Peyer's patch (tissue), 4 donors: Measurements from ENCODE around the gene MYH16.

Experiments
- POLR2A ChIP-seq, 2 donors: fragments of 450-650 bp; IDR thresholded peaks; one replicate each; pipeline ENCODE4 v1.5.1; 2017; ENCODE audit warnings: antibody characterized with exemption in 2 of 2, mild to moderate bottlenecking in 2 of 2, moderate library complexity in 2 of 2
- TF ChIP-seq, protein P1 (sequence below), 6 experiments: fragments of 450-650 bp in 4 of 6; fragments of 200-600 bp in 2 of 6; sonication (generic) in 1 of 6; IDR thresholded peaks; one replicate each; pipeline ENCODE4 v1.5.1; 2017 to 2019; ENCODE audit warnings: antibody characterized with exemption in 6 of 6, mild to moderate bottlenecking in 3 of 6, moderate library complexity in 1 of 6

DNA sequence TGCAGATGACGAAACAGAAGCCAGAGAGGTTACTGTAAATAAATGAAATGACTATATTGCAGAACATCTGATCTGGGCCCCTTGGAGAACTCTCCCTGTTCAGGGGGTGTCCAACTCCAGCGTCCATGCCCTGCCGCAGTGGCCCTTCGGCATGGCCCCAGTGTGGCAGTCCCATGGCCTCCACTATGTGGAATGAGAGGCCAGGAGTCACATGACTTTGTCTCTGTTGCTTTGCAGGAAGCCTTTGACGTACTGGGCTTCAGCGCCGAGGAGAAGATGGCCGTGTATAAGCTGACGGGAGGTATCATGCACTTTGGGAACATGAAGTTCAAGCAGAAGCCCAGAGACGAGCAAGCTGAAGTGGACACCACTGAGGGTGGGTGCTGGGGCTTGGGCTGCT, 15.6 kb upstream of the MYH16 start:
- TF ChIP-seq POLR2A (IDR thresholded peaks at IDR 0.05) = no peak
- TF ChIP-seq, protein P1, sequence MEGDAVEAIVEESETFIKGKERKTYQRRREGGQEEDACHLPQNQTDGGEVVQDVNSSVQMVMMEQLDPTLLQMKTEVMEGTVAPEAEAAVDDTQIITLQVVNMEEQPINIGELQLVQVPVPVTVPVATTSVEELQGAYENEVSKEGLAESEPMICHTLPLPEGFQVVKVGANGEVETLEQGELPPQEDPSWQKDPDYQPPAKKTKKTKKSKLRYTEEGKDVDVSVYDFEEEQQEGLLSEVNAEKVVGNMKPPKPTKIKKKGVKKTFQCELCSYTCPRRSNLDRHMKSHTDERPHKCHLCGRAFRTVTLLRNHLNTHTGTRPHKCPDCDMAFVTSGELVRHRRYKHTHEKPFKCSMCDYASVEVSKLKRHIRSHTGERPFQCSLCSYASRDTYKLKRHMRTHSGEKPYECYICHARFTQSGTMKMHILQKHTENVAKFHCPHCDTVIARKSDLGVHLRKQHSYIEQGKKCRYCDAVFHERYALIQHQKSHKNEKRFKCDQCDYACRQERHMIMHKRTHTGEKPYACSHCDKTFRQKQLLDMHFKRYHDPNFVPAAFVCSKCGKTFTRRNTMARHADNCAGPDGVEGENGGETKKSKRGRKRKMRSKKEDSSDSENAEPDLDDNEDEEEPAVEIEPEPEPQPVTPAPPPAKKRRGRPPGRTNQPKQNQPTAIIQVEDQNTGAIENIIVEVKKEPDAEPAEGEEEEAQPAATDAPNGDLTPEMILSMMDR (IDR thresholded peaks at IDR 0.05) = no peak
